ENCODE measurements around the gene PLA2G2A. TPM values are rescaled to one million over a fixed set of nuclear protein-coding genes. Genes with fewer than 3 reads are reported as not detected.

The PLA2G2A gene
- total RNA-seq, 1 donor from 2014 or later: 3.7 TPM

DNA sequence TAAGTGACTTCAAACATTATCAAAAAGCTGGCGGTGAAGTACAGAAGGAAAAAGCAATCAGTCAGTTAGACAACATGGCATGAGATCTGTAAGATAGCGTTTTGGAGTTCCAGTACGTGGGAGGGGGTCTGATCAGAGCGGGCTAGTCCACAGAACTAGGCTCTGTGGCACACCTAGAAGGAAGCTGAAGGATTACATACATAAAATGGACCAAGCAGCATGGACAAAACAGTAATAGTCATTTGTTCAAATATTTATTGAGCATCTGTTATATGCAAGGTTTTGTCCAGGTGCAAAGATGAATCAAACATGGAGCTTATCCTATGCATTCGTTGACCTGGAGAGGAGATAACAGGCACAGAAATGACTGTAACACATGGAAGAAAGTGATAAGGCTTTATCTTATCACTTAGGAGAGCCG, 33.1 kb downstream of the PLA2G2A start:
- H3K27me3 Mint-ChIP-seq (ENCODE audit: low read depth): peaks cover 2% of the 10 kb centered on the region
- no peak overlapping the region for H3K4me3 Mint-ChIP-seq
- H3K36me3 Mint-ChIP-seq: no peaks in the 10 kb centered on the region
- no peak overlapping the region for H3K27ac Mint-ChIP-seq
- H3K9me3 Mint-ChIP-seq: peaks cover 4% of the 10 kb centered on the region
- no peak for DNase-seq (ENCODE audit: low spot score in 2 of 2, unreplicated experiment in 2 of 2)
- TF ChIP-seq, protein P1, sequence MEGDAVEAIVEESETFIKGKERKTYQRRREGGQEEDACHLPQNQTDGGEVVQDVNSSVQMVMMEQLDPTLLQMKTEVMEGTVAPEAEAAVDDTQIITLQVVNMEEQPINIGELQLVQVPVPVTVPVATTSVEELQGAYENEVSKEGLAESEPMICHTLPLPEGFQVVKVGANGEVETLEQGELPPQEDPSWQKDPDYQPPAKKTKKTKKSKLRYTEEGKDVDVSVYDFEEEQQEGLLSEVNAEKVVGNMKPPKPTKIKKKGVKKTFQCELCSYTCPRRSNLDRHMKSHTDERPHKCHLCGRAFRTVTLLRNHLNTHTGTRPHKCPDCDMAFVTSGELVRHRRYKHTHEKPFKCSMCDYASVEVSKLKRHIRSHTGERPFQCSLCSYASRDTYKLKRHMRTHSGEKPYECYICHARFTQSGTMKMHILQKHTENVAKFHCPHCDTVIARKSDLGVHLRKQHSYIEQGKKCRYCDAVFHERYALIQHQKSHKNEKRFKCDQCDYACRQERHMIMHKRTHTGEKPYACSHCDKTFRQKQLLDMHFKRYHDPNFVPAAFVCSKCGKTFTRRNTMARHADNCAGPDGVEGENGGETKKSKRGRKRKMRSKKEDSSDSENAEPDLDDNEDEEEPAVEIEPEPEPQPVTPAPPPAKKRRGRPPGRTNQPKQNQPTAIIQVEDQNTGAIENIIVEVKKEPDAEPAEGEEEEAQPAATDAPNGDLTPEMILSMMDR (IDR thresholded peaks at IDR 0.05; ENCODE audit: unreplicated experiment): no peak
- H3K4me1 Mint-ChIP-seq: peaks cover 28% of the 10 kb centered on the region

DNA sequence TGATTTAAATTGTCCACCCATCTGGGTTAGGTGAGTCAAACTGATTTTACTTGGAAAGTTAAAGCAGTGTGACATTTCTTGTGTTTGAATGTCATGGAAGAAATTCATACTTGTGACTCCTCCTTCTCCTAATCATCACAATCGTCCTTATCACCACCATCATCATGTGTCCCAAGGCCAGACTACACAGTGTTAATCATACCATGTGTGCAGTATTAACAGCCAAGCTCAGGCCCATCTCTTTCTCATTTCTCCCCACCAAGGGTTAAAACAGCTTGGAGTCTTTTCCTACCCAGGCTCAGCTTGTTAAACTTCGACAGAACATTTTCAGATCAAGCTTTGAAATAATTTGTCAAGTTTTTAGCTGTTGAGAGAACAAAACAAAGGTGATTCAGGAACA, 33.5 kb downstream of the PLA2G2A start:
- TF ChIP-seq, protein P1 (IDR thresholded peaks at IDR 0.05; ENCODE audit: unreplicated experiment): no peak
- H3K4me1 Mint-ChIP-seq: peaks cover 28% of the 10 kb centered on the region
- no peaks in the 10 kb centered on the region for H3K36me3 Mint-ChIP-seq
- peaks cover 2% of the 10 kb centered on the region for H3K27me3 Mint-ChIP-seq (ENCODE audit: low read depth)
- H3K27ac Mint-ChIP-seq: no peak overlapping the region
- H3K4me3 Mint-ChIP-seq: no peak overlapping the region
- peaks cover 4% of the 10 kb centered on the region for H3K9me3 Mint-ChIP-seq
- DNase-seq (ENCODE audit: low spot score in 2 of 2, unreplicated experiment in 2 of 2): no peak

DNA sequence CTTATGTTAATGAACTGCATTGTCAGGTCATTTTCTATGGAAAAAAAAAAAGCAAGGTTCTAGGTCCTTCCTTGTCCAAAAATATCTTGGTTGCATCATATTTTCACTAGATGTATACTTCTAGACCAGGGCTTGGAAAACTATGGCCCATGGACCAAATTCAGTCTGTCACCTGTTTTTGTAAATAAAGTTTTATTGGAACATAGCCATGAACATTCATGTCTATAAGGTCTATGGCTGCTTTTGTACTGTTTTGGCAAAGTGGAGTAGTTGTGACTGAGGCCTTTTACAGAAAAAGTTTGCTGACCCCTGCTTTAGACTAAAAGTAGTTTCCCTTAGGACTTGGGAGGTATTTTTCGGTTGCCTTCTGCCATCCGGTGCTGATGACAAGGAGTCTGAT, 36.8 kb downstream of the PLA2G2A start:
- Mint-ChIP-seq H3K36me3 (no peaks in the 10 kb centered on the region), H3K27ac (no peak overlapping the region), H3K9me3 (peaks cover 9% of the 10 kb centered on the region), H3K4me1 (peaks cover 28% of the 10 kb centered on the region), H3K4me3 (no peak overlapping the region), H3K27me3 (ENCODE audit: low read depth) (no peaks in the 10 kb centered on the region)
- TF ChIP-seq, protein P1 (IDR thresholded peaks at IDR 0.05; ENCODE audit: unreplicated experiment): no peak
- no peak for DNase-seq (ENCODE audit: low spot score in 2 of 2, unreplicated experiment in 2 of 2)

DNA sequence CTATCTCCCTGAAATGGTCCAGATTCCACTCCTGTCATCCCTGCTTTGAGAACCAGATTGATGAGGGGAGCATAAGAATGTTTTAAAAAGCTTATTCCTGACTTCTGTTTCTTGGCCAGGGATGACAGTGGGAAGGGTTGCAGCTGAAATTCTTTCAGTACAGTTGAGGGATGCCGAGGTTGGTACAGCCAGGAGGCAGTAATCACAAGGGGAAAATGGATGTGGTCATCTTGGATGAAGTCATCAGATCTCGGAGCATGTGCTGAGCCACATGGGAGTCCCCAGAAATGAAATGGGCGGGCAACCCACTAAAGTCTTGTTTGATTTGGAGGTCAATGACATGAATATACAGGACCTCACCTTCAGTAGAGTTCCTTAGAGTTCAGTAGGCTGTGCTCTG, 37.3 kb downstream of the PLA2G2A start:
- no peak for DNase-seq (ENCODE audit: low spot score in 2 of 2, unreplicated experiment in 2 of 2)

DNA sequence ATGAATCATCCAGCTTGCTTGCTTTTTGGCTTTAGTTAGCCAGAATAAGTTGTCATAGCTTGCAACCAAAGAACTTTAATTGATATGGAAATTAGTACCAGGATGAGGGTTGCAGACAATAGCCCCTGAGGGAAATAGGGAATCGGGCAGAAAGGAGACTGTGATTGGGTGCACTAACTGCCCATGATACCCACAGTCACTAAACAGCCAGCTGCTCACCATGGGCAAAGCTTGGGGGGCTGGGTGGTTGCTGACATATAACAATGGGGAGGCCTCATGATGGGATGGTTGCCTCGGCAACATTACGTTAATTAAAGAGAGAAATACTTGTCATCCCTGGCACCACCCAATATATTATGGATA, 38.2 kb downstream of the PLA2G2A start:
- H3K27me3 Mint-ChIP-seq (ENCODE audit: low read depth): no peaks in the 10 kb centered on the region
- TF ChIP-seq, protein P1 (IDR thresholded peaks at IDR 0.05; ENCODE audit: unreplicated experiment): no peak

More for the DNA sequence above, 37.3 kb downstream of the PLA2G2A start:
- Mint-ChIP-seq H3K27me3 (ENCODE audit: low read depth) (no peaks in the 10 kb centered on the region), H3K27ac (no peak overlapping the region), H3K36me3 (no peaks in the 10 kb centered on the region), H3K4me1 (peaks cover 27% of the 10 kb centered on the region), H3K9me3 (peaks cover 9% of the 10 kb centered on the region), H3K4me3 (no peak overlapping the region)
- TF ChIP-seq, protein P1 (IDR thresholded peaks at IDR 0.05; ENCODE audit: unreplicated experiment): no peak

More for the DNA sequence above, 38.2 kb downstream of the PLA2G2A start:
- H3K36me3 Mint-ChIP-seq: no peaks in the 10 kb centered on the region
- H3K4me3 Mint-ChIP-seq: no peak overlapping the region
- DNase-seq (ENCODE audit: low spot score in 2 of 2, unreplicated experiment in 2 of 2): no peak
- peaks cover 9% of the 10 kb centered on the region for H3K9me3 Mint-ChIP-seq
- H3K4me1 Mint-ChIP-seq: peaks cover 18% of the 10 kb centered on the region
- no peak overlapping the region for H3K27ac Mint-ChIP-seq

All from mesothelial cell of epicardium (in vitro differentiated cells).